Sigmoid colon (tissue), 4 donors: ENCODE results near the gene SULT4A1.

Source experiments
- EP300 ChIP-seq, 4 donors: sonication (generic); formaldehyde crosslinking; IDR thresholded peaks; one replicate each; pipeline ENCODE4 v1.6.1; 2017; ENCODE audit warnings: antibody characterized with exemption in 4 of 4
- TF ChIP-seq, protein P1 (sequence below), 4 experiments: fragments of 450-650 bp in 3 of 4; fragments of 200-600 bp in 1 of 4; IDR thresholded peaks; one replicate each; pipeline ENCODE4 v1.5.1; 2016 to 2019; ENCODE audit warnings: antibody characterized with exemption in 4 of 4, mild to moderate bottlenecking in 3 of 4, moderate library complexity in 2 of 4

DNA sequence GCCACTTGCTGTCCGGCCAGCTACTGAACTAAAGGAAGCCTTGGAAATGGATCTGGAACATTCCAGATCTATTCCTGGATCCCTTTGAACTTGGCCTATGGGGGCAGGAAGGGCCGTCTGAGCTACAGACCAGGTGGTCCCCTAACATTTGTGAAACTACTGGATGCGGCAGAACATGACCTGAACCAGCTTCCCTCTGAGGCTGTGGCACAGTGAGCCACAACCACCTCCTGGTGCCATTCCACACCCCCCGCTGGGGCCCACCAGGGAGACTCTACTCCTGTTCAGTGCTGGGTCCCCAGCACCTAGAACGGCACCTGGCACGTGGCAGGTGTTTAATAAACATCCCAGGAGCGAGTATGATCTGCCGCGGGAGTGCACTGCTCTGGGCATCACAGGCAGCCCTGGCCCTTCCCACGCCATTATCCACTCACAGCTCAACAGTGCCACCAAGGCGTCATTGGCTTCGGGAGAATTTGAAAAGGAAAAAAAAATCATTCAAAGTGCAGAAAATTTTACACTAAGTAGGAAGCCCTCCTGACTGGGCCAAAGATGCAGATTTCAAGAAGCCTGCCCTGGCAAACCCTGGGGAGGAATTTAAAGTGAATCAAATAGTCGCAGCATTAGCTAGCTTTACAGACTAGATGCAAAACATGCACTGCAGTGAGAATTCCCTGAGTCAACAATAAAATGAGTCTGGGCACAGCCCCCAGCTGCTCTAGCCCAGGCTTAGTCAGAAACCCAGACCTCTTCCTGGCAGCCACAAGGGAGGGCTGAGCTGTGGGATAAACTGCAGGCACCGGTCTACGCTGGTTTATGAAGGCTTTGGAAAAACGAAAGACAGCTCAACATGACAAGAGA is 35.9 kb downstream of the SULT4A1 start:
- TF ChIP-seq, protein P1, sequence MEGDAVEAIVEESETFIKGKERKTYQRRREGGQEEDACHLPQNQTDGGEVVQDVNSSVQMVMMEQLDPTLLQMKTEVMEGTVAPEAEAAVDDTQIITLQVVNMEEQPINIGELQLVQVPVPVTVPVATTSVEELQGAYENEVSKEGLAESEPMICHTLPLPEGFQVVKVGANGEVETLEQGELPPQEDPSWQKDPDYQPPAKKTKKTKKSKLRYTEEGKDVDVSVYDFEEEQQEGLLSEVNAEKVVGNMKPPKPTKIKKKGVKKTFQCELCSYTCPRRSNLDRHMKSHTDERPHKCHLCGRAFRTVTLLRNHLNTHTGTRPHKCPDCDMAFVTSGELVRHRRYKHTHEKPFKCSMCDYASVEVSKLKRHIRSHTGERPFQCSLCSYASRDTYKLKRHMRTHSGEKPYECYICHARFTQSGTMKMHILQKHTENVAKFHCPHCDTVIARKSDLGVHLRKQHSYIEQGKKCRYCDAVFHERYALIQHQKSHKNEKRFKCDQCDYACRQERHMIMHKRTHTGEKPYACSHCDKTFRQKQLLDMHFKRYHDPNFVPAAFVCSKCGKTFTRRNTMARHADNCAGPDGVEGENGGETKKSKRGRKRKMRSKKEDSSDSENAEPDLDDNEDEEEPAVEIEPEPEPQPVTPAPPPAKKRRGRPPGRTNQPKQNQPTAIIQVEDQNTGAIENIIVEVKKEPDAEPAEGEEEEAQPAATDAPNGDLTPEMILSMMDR (IDR thresholded peaks at IDR 0.05): peak in 1 of 4 experiments; percentile 39
- TF ChIP-seq EP300 (IDR thresholded peaks at IDR 0.05): no peak
